Measurements from ENCODE around the gene SYMPK. TPM values are rescaled to one million over a fixed set of nuclear protein-coding genes. Genes with fewer than 3 reads are reported as not detected.

SYMPK gene
- total RNA-seq, 1 donor from 2014 or later, result 107 TPM

DNA sequence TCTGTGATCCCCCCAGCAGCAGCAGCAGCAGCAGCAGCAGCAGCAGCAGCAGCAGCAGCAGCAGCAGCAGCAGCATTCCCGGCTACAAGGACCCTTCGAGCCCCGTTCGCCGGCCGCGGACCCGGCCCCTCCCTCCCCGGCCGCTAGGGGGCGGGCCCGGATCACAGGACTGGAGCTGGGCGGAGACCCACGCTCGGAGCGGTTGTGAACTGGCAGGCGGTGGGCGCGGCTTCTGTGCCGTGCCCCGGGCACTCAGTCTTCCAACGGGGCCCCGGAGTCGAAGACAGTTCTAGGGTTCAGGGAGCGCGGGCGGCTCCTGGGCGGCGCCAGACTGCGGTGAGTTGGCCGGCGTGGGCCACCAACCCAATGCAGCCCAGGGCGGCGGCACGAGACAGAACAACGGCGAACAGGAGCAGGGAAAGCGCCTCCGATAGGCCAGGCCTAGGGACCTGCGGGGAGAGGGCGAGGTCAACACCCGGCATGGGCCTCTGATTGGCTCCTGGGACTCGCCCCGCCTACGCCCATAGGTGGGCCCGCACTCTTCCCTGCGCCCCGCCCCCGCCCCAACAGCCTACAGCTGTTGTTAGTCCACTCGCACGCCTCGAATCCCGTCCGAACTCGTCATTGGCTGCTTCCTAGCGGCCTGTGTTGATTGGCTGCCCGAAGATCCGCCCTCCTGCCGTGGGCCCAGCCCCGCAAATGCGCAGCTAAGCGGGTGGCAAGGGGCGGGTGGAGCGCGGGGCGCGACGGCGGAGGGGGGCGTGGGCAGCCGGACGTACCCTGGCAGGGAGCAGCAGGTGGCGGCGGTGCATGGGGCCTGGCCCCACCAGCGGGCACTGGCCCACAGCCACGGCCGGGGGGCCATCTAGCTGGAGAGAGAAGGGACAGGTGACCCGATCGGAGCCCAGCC lies 92.5 kb downstream of the SYMPK start:
- intact Hi-C loops (cut with micrococcal nuclease), result loop anchor here (1.0 to 10.0 kb wide), 11 partner anchors 9 to 494 kb away; partner anchors contain the start of genes OPA3, QPCTL and SYMPK

DNA sequence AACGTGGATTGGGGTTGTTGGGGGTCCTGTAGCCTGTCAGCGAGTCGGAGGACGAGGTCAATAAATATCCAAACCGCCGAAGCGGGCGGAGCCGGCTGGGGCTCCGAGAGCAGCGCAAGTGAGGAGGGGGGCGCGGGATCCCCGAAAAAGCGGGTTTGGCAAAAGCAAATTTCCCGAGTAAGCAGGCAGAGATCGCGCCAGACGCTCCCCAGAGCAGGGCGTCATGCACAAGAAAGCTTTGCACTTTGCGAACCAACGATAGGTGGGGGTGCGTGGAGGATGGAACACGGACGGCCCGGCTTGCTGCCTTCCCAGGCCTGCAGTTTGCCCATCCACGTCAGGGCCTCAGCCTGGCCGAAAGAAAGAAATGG lies 93.1 kb downstream of the SYMPK start:
- intact Hi-C loops (cut with micrococcal nuclease), result loop anchor here (1.0 to 10.0 kb wide), 15 partner anchors 9 to 495 kb away; partner anchors contain the start of genes CCDC61, FBXO46, IRF2BP1 and MYPOP

DNA sequence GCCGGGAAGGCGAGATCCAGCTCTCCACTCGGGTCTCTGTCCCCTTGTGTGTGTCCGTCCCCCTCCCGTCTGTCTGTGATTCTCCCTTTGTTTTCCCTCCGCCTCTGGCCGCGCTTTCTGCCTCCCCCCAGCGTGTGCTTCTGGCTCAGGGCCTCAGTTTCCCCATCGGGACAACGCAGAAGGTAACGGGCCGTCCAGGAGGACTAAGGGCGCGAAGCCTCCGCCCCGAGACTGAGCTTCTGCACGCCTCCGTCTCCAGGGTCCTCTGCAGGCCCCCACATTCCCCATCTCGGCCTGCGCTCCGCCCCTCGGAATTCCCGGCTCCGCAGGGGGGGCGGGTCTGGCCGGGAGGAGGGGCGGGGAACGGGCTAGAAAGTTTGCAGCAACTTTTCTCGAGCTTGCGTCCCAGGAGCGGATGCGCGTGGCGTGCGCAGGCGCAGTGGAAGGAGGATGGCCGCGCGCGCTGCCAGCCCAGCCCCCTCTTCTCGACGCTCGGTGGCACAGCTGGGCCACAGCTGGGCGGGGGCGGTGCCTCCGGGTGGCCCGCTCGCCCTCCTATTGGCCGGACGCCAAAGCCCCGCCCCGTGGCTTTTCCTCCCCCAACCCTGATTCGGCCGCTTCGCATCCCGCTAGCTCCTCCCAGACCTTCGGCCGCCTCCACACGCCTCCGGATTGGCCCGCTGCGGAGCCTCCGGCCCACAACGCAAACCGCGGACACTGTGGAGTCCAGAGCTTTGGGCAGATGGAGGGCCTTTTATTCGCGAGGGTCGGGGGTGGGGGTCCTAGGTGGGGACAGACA lies 93.8 kb downstream of the SYMPK start, which contains the start of gene SIX5:
Gene SIX5 (minus strand): TSS at position 269 of the 799 bp plus-strand sequence. CDS start 408 bp downstream, outside the sequence.
- intact Hi-C loops (cut with micrococcal nuclease), result loop anchor here (1.0 kb wide), 4 partner anchors 39 to 226 kb away; partner anchors contain the start of genes CCDC61, FBXO46, IRF2BP1 and MYPOP

DNA sequence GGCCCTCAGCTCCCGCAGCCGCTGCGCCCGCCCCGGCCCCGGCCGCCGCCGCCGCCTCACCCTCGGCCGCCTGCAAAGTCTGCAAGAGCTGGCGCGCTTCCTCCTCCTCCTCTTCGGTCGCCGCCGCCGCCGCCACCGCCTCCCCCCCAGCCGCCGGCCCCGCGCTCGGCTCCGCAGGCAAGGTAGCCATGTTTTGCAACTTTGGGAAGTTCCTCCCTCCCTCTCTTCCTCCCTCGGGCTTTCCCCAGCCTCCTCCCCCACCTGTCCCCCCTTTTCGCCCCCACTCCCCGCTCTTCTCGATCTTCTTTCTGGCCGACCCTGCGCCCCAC lies 94.3 kb downstream of the SYMPK start:
- intact Hi-C loops (cut with micrococcal nuclease), result no loop called here

DNA sequence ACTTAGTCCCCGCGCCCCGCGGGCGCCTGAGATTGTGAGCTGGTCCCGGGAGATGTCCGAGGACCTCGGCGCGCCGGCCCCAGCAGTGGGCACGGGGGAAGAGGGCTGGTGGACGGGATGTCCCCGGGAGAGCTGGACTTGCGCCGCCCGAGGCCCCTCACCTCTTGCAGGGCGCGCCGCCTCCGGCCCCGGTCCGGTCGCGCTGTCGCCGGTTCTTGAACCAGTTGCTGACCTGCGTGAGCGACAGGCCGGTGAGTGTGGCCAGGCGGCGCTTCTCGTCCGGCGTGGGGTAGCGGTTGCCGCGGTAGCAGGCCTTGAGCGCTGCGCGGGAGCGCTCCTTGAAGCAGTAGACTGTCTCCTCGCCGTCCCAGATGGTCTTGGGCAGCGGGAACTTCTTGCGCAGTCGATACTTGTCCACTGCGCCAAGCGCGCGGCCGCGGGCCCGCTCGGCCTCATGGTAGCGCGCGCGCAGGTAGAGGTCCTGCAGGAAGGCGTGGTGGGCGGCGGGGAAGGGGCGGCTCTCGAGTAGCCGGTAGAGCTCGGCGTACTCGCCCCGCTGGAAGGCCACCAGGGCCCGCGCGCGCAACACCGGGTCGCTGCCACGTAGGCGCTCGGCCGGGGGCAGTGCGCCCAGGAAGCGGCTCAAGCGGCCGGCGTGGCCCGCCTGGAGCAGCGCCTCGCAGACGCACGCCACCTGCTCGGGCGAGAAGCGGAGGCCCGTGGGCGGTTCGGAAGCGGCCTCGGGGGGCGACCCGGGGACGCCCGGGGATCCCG lies 94.9 kb downstream of the SYMPK start:
- intact Hi-C loops (cut with micrococcal nuclease), result no loop called here

DNA sequence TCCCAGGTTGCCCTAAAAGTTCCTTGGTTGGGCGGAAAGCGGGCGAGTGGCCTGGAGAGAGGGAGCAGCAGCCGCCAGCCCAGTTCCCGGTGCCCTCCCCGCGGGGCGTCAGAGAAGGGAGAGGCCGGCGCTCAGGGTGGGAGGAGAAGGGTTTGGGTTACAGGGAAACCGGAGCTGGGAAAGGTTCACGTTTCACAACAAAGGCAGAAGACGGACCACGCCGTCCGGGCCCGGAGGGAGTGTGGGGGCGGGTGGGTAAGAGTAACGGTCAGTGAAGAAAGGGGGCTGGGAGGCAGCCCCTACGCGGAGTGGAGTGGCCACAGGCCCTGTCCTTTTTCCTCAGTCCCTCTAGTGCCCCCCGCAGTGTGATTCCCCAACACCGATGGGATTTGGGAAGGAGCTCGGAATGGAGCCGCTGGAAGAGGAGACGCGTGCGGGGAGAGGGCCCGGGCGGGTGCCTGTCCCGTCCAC lies 95.5 kb downstream of the SYMPK start:
- intact Hi-C loops (cut with micrococcal nuclease), result no loop called here

DNA sequence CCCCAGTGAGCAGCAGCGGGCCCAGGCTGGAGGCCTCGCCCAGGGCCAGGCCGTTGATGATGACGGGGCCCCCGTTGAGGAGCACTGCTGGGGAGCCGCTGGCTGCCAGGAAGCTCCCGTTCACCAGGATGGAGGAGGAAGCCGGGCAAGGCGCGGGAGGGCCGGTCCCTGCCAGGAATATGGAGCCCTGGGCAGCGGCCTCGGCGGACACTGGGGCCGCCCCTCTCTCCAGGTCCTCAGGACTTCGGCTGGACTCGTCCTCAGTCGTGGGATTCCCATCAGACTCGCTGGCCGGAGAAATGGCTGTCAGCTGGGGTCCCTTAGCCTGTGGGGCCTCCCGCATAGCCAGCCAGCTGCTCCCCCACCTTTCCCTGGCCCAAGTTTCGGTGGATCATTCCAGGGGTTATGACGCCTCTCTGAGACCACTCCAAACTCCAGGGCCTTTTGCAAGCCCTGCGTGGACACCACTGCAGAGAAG lies 96.0 kb downstream of the SYMPK start:
- intact Hi-C loops (cut with micrococcal nuclease), result no loop called here

DNA sequence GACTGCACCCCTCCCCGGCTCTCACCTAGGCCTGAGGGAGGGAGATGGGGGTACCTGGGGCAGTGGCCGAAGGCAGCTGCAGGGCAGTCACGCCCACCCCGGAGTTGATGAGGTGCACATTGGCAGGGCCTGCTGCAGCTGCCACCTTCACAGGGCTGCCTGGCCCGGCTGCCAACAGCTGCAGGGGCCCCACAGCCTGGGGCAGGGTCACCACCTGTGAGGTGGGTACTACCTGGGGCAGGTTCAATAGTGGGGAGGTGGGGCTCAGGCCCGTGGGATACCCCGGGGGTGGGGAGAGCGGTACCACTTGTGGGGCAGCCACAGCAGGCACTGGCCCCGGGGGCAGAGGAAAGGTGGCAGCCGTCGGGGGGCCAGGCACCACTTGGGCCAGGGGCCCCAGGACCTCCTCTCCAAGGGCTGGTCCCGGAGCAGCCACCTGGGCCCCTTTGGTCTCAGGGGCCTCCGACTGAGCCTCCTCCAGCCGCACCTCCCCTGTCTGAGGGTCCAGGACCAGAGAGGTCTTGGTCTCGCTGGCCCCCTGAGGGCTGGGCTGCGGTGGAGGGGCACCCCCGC lies 96.6 kb downstream of the SYMPK start:
- intact Hi-C loops (cut with micrococcal nuclease), result no loop called here

DNA sequence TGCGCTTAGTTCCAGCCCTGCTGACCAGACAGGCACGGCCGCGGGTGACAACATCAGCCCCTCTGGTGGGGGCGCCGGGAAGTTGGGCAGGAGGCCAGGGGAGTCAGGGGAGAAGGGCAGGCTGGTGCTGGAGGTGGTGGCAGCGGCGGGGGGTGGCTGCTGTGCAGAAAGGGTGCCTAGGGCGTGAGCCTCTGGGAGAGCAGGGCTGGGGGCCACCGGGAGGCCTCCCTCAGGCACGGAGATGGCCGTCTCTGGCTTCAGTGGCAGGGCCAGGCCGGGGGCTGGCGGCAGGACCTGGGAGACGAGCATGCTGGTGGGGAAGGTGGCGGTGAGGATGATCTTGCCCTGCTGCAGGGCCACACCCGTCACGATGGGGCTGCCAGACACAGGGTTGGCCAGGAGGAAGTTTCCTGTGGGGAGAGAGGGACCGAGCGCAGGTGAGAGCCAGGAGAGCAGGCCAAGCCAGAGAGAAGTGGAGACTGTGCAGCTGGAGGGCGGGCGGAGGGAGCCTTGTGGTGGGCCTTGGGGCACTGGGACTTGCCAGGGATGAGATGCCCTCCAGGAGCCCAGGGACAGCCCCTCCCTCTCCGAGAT lies 97.1 kb downstream of the SYMPK start:
- intact Hi-C loops (cut with micrococcal nuclease), result no loop called here

Other genes with a start within 250 kb of the SYMPK start
- gene EML2, start 223.8 kb downstream of the SYMPK start, total RNA-seq, result 113 and 120 TPM in 2 replicates
- gene GIPR, start 194.9 kb downstream of the SYMPK start, total RNA-seq, result 4.2 and 5.3 TPM in 2 replicates
- 489 and 509 TPM in 2 replicates for gene SNRPD2, start 171.2 kb downstream of the SYMPK start, total RNA-seq
- gene QPCTL, start 170.5 kb downstream of the SYMPK start, total RNA-seq, result 6.4 and 10.2 TPM in 2 replicates
- gene FBXO46, start 132.3 kb downstream of the SYMPK start, total RNA-seq, result 35.1 and 41.9 TPM in 2 replicates
- not detected in 2 replicates for gene MEIOSIN, start 129.7 kb downstream of the SYMPK start, total RNA-seq
- gene SIX5, start 93.9 kb downstream of the SYMPK start, total RNA-seq, result 1.6 and 2.4 TPM in 2 replicates
- 22.5 and 25.9 TPM in 2 replicates for gene DMPK, start 80.7 kb downstream of the SYMPK start, total RNA-seq
- gene DMWD, start 70.3 kb downstream of the SYMPK start, total RNA-seq, result 34.9 and 35.1 TPM in 2 replicates
- gene RSPH6A, start 47.8 kb downstream of the SYMPK start, total RNA-seq, result 0.46 and 0.56 TPM in 2 replicates
- gene FOXA3, start 1.2 kb upstream of the SYMPK start, total RNA-seq, result not detected in 2 replicates
- gene IRF2BP1, start 23.0 kb upstream of the SYMPK start, total RNA-seq, result 15.2 and 16.3 TPM in 2 replicates
- gene MYPOP, start 39.5 kb upstream of the SYMPK start, total RNA-seq, result 9.4 and 10.4 TPM in 2 replicates
- gene NANOS2, start 51.6 kb upstream of the SYMPK start, total RNA-seq, result not detected in 2 replicates
- 0.10 and 0.51 TPM in 2 replicates for gene NOVA2, start 110.7 kb upstream of the SYMPK start, total RNA-seq
- gene CCDC61, start 132.3 kb upstream of the SYMPK start, total RNA-seq, result 24.2 and 24.8 TPM in 2 replicates
- gene PGLYRP1, start 159.9 kb upstream of the SYMPK start, total RNA-seq, result not detected in 2 replicates
- gene IGFL4, start 177.9 kb upstream of the SYMPK start, total RNA-seq, result not detected in 2 replicates